Measurements from ENCODE around the gene ZNF554.

- TF ChIP-seq CTCF (IDR thresholded peaks at IDR 0.05; ENCODE audit: low read depth, low read length) (no peak), EZH2phosphoT487 (IDR thresholded peaks at IDR 0.05; ENCODE audit: low read depth) (no peak)
These were observed 21.4 kb upstream of the ZNF554 start for GRCh38 chr19:2798158-2798685.
